ENCODE data around the gene SERPINB8.

Gene SERPINB8

GRCh38 chr18:63951302-63951705 lies 18.6 kb upstream of the SERPINB8 start:
- Mint-ChIP-seq H3K9me3 (no peaks in the 10 kb centered on the region), H3K27ac (peak overlapping the region; percentile 5), H3K4me3 (no peak overlapping the region), H3K4me1 (ENCODE audit: low read depth) (peaks cover 23% of the 10 kb centered on the region), H3K27me3 (ENCODE audit: low read depth) (peaks cover 3% of the 10 kb centered on the region), H3K36me3 (ENCODE audit: low read depth) (no peaks in the 10 kb centered on the region)
- DNase-seq (ENCODE audit: low spot score) = peak; percentile 48

DNA sequence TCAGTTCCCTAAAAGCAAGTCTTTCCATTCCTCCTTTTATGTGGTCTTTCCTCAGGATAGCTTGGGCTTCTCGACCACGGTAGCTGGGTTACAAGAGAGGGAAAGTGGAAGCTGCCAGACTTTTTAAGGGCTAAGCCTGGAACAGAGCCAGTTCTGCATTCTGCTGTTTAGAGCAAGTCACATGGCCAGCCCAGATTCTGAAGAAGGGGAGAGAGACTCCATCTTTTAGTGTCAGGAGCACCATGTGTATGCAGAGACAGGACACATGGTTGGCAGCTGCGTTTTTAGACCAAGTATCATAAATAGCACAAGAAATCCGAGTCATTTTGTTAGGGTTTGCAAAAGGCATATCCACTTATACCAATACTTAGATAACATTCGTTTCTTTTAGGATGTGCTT lies 16.1 kb upstream of the SERPINB8 start:
- Mint-ChIP-seq H3K27me3 (ENCODE audit: low read depth) (peaks cover 3% of the 10 kb centered on the region), H3K9me3 (no peaks in the 10 kb centered on the region), H3K4me1 (ENCODE audit: low read depth) (peaks cover 20% of the 10 kb centered on the region), H3K4me3 (no peak overlapping the region), H3K36me3 (ENCODE audit: low read depth) (peaks cover 2% of the 10 kb centered on the region), H3K27ac (no peak overlapping the region)
- DNase-seq (ENCODE audit: low spot score) = no peak

- Mint-ChIP-seq H3K4me1 (ENCODE audit: low read depth) (no peaks in the 10 kb centered on the region), H3K36me3 (ENCODE audit: low read depth) (peaks cover 2% of the 10 kb centered on the region), H3K4me3 (no peak overlapping the region)
These were observed 13.1 kb upstream of the SERPINB8 start for GRCh38 chr18:63956755-63957154.

GRCh38 chr18:63960891-63961290 lies 9.0 kb upstream of the SERPINB8 start:
- DNase-seq (ENCODE audit: low spot score) = no peak
- H3K9me3 Mint-ChIP-seq = no peaks in the 10 kb centered on the region
- no peak overlapping the region for H3K4me3 Mint-ChIP-seq
- peaks cover 2% of the 10 kb centered on the region for H3K4me1 Mint-ChIP-seq (ENCODE audit: low read depth)
- H3K27me3 Mint-ChIP-seq (ENCODE audit: low read depth) = no peaks in the 10 kb centered on the region
- peaks cover 2% of the 10 kb centered on the region for H3K36me3 Mint-ChIP-seq (ENCODE audit: low read depth)
- no peak overlapping the region for H3K27ac Mint-ChIP-seq

More at GRCh38 chr18:63956755-63957154, 13.1 kb upstream of the SERPINB8 start:
- Mint-ChIP-seq H3K27ac (no peak overlapping the region), H3K27me3 (ENCODE audit: low read depth) (peaks cover 3% of the 10 kb centered on the region), H3K9me3 (no peaks in the 10 kb centered on the region)
- DNase-seq (ENCODE audit: low spot score) = no peak

GRCh38 chr18:63961435-63961980 lies 8.4 kb upstream of the SERPINB8 start:
- Mint-ChIP-seq H3K4me1 (ENCODE audit: low read depth) (peaks cover 2% of the 10 kb centered on the region), H3K4me3 (no peak overlapping the region), H3K27me3 (ENCODE audit: low read depth) (no peaks in the 10 kb centered on the region), H3K36me3 (ENCODE audit: low read depth) (peaks cover 2% of the 10 kb centered on the region), H3K27ac (no peak overlapping the region), H3K9me3 (no peaks in the 10 kb centered on the region)
- no peak for DNase-seq (ENCODE audit: low spot score)

- Mint-ChIP-seq H3K27me3 (ENCODE audit: low read depth) (no peaks in the 10 kb centered on the region), H3K36me3 (ENCODE audit: low read depth) (peaks cover 2% of the 10 kb centered on the region), H3K4me1 (ENCODE audit: low read depth) (peaks cover 2% of the 10 kb centered on the region), H3K27ac (no peak overlapping the region), H3K4me3 (no peak overlapping the region), H3K9me3 (no peaks in the 10 kb centered on the region)
- no peak for DNase-seq (ENCODE audit: low spot score)
These were observed 7.7 kb upstream of the SERPINB8 start for GRCh38 chr18:63962137-63962536.

- H3K4me3 Mint-ChIP-seq = no peak overlapping the region
- no peaks in the 10 kb centered on the region for H3K27me3 Mint-ChIP-seq (ENCODE audit: low read depth)
- no peaks in the 10 kb centered on the region for H3K36me3 Mint-ChIP-seq (ENCODE audit: low read depth)
- peak; percentile 16 for DNase-seq (ENCODE audit: low spot score)
- H3K9me3 Mint-ChIP-seq = no peaks in the 10 kb centered on the region
- H3K27ac Mint-ChIP-seq = no peak overlapping the region
- H3K4me1 Mint-ChIP-seq (ENCODE audit: low read depth) = peaks cover 2% of the 10 kb centered on the region
These were observed 6.1 kb upstream of the SERPINB8 start for GRCh38 chr18:63963615-63964256.

GRCh38 chr18:63964908-63965307 lies 5.0 kb upstream of the SERPINB8 start:
- Mint-ChIP-seq H3K4me3 (no peak overlapping the region), H3K36me3 (ENCODE audit: low read depth) (no peaks in the 10 kb centered on the region), H3K4me1 (ENCODE audit: low read depth) (peaks cover 12% of the 10 kb centered on the region), H3K9me3 (no peaks in the 10 kb centered on the region), H3K27me3 (ENCODE audit: low read depth) (no peaks in the 10 kb centered on the region), H3K27ac (no peak overlapping the region)
- no peak for DNase-seq (ENCODE audit: low spot score)

DNA sequence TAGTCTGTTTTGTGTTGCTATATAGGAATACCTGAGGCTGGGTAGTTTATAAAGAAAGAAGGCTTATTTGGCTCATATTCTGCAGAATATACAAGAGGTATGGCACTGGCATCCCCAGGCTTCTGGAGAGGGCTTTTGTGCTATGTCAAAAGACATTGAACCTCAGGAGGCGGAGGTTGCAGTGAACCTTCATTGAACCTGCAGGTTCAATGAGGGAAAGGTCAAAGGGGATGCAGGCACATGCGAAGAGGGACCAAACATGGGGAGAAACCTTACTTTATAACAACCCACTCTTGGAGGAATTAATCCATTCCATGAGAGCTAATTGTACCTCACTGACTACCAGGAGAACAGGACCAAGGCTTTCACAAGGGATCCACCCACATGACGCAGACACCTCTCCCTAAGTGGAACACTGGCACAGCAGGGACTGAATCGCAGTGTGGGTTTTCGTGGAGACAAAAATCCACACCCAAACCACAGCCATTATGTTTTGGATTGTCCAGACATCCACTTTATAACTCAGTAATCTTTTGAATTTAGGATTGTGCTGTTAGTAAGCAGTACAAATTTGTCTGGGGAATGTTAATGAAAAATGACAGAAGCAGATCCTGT lies 4.1 kb upstream of the SERPINB8 start:
- peaks cover 14% of the 10 kb centered on the region for H3K4me1 Mint-ChIP-seq (ENCODE audit: low read depth)

DNA sequence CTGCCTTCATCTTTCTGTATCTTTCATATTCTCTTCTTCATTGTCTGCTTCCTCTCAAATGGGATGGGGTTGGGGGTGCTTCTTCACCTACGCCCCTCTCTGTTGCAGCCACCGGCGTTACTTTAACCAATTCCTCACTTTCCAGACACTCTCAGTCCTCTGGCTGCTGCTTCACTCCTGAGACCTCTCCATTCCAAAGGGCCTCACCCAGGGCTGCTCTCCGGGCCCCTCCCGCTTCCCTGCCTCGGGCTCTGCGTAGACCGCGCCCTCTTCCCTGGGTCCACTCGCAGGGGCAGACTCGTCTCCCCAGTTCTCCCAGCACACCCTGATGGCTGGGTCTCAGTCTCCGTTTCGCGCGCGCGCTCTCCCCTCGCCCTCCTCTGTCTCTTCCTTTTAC lies 926 bp downstream of the SERPINB8 start:
- peak overlapping the region; percentile 92 for H3K27ac Mint-ChIP-seq
- H3K9me3 Mint-ChIP-seq = no peaks in the 10 kb centered on the region
- DNase-seq (ENCODE audit: low spot score) = no peak
- H3K27me3 Mint-ChIP-seq (ENCODE audit: low read depth) = no peaks in the 10 kb centered on the region
- no peaks in the 10 kb centered on the region for H3K36me3 Mint-ChIP-seq (ENCODE audit: low read depth)
- H3K4me3 Mint-ChIP-seq = peak overlapping the region; percentile 91
- peaks cover 21% of the 10 kb centered on the region for H3K4me1 Mint-ChIP-seq (ENCODE audit: low read depth)

More for the DNA sequence above, 4.1 kb upstream of the SERPINB8 start:
- H3K9me3 Mint-ChIP-seq = no peaks in the 10 kb centered on the region
- no peak overlapping the region for H3K27ac Mint-ChIP-seq
- no peak overlapping the region for H3K4me3 Mint-ChIP-seq
- no peaks in the 10 kb centered on the region for H3K36me3 Mint-ChIP-seq (ENCODE audit: low read depth)
- no peaks in the 10 kb centered on the region for H3K27me3 Mint-ChIP-seq (ENCODE audit: low read depth)
- no peak for DNase-seq (ENCODE audit: low spot score)

DNA sequence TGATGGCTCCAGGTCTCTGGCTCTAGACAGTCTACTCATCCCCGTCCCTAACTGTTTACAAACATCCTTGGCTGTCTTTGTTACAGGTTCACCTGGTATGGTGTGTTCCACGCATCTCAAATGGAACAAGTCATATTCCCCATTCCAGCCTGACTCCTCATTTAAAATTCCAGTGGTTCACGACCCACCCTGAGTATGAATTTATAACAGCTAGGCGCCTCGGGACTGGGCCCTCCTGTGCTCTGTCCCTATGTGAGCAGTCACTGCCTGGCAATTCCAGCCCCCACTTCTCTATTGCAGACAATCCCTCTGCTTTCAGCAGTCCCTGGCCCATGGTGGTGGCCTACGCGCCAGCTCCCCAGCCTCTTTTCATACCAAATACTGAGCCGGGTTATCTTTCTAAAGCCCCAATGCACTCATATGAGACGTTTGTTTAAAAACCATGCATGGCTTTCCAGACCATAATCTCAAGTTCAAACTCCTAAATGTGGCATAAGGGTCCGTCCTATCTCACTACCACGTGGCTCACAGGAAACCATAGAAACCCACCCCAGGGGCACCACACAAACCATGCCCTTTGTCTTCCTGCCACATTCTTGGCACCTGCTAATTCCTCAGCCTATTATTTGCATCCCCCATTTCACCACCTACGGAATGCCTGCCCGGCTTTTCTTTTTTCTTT lies 1.6 kb downstream of the SERPINB8 start:
- no peaks in the 10 kb centered on the region for H3K27me3 Mint-ChIP-seq (ENCODE audit: low read depth)
- peaks cover 21% of the 10 kb centered on the region for H3K4me1 Mint-ChIP-seq (ENCODE audit: low read depth)
- H3K9me3 Mint-ChIP-seq = no peaks in the 10 kb centered on the region
- peak overlapping the region; percentile 75 for H3K27ac Mint-ChIP-seq
- peak overlapping the region; percentile 91 for H3K4me3 Mint-ChIP-seq
- no peaks in the 10 kb centered on the region for H3K36me3 Mint-ChIP-seq (ENCODE audit: low read depth)
- DNase-seq (ENCODE audit: low spot score) = no peak

- Mint-ChIP-seq H3K27me3 (ENCODE audit: low read depth) (no peaks in the 10 kb centered on the region), H3K9me3 (no peaks in the 10 kb centered on the region), H3K4me3 (no peak overlapping the region), H3K36me3 (ENCODE audit: low read depth) (no peaks in the 10 kb centered on the region), H3K4me1 (ENCODE audit: low read depth) (peaks cover 21% of the 10 kb centered on the region), H3K27ac (no peak overlapping the region)
- DNase-seq (ENCODE audit: low spot score) = no peak
These were observed 2.1 kb downstream of the SERPINB8 start for GRCh38 chr18:63972002-63972376.

DNA sequence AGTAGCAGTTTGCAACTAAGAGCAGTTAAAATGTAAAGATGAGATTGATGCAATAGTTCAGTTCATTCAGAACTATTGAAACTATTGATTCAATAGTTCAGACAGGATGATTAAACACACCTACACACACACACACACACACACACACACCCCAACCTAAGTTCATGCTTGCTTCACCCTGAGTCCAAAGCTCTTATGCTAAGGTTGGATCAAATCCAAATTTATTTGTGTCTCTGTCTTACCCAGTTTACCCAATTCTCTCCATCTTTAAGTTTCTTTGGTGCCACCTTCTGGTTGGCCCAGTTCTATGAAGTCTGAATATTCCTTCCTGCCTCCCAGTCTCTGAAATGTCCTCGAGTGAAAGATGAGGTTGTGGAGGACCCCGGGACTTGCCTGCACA lies 5.1 kb downstream of the SERPINB8 start:
- Mint-ChIP-seq H3K27ac (no peak overlapping the region), H3K4me3 (no peak overlapping the region), H3K36me3 (ENCODE audit: low read depth) (no peaks in the 10 kb centered on the region), H3K9me3 (no peaks in the 10 kb centered on the region), H3K4me1 (ENCODE audit: low read depth) (peaks cover 18% of the 10 kb centered on the region), H3K27me3 (ENCODE audit: low read depth) (no peaks in the 10 kb centered on the region)
- DNase-seq (ENCODE audit: low spot score) = no peak

DNA sequence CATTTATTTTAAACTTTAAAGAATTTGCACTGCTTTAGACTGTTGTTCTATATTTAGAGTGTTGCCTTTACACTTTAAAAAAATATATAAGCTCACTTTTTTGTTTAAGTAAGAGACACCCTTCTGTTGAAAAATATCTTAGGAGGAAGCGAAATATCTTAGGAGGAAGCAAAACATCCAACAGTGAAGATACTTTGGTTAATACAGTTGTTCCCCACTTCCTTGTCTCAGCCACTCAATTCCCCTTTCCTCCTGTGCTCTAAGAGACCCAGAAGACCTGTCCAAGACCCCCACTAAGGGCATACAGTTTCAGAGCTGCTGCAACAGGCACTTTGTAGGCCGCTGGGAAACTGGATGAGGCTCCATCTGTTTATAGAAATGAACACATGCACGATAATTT lies 5.7 kb downstream of the SERPINB8 start:
- H3K27ac Mint-ChIP-seq = no peak overlapping the region
- DNase-seq (ENCODE audit: low spot score) = no peak
- H3K9me3 Mint-ChIP-seq = no peaks in the 10 kb centered on the region
- no peak overlapping the region for H3K4me3 Mint-ChIP-seq
- H3K4me1 Mint-ChIP-seq (ENCODE audit: low read depth) = peaks cover 18% of the 10 kb centered on the region
- no peaks in the 10 kb centered on the region for H3K27me3 Mint-ChIP-seq (ENCODE audit: low read depth)
- no peaks in the 10 kb centered on the region for H3K36me3 Mint-ChIP-seq (ENCODE audit: low read depth)

Data from T-helper 2 cell treated with Interferon-gamma antibody and Interleukin-4, amounts not matched to agents 5 μg/mL and 100 μg/mL, for 36 hours (primary cell).